GM12878 (cell line): ENCODE results near the gene SEPHS2. TPM values are rescaled to one million over a fixed set of nuclear protein-coding genes. Genes with fewer than 3 reads are reported as not detected.

ENCODE experiments used
- ATAC-seq: fragments of 200-7000 bp; cut with Tn5 transposase; 3 replicates; pipeline ENCODE4 v1.9.1; 2020; ENCODE audit warnings: mild to moderate bottlenecking, moderate library complexity
- BruUV-seq: library from RNA; stranded (reverse); fragments of 400-500 nt; replicated peaks from 2 replicates; lab custom pipeline; 2021; lab: Mats Ljungman, UMichigan
- CTCF ChIA-PET: fragments of 300-600 bp; sonication (Branson Sonifier 250); formaldehyde crosslinking; extraction: SDS; loops from one replicate; lab custom pipeline; 2021; ENCODE audit warnings: inconsistent platforms; lab: Yijun Ruan, JAX
- POLR2A ChIA-PET: fragments of 350-600 bp; formaldehyde crosslinking; extraction: SDS; loops from one replicate; lab custom pipeline; 2021; ENCODE audit warnings: inconsistent platforms; lab: Charles Lee
- RAD21 ChIA-PET: fragments of 300-600 bp; sonication (Branson Sonifier 250); formaldehyde crosslinking; loops from one replicate; lab custom pipeline; 2023; ENCODE audit warnings: antibody characterized with exemption; ENCODE audit not compliant: unreplicated experiment; lab: Charles Lee
- SMC1A ChIA-PET: fragments of 300-600 bp; sonication (Branson Sonifier 250); formaldehyde crosslinking; loops from one replicate; lab custom pipeline; 2023; ENCODE audit not compliant: unreplicated experiment, uncharacterized antibody; lab: Charles Lee
- DNase-seq: peaks from one replicate; pipeline ENCODE4 v3.0.0-alpha.2; 2011; ENCODE audit warnings: low read depth, low spot score
- FAIRE-seq: peaks from 3 replicates; lab custom pipeline; 2011; peaks lifted over from hg19 to GRCh38; lab: Jason Lieb, UNC
- H2AFZ ChIP-seq: 2 replicates; pipeline ENCODE4 v1.6.0; 2011; ENCODE audit warnings: low read depth, low read length, control low read depth; ENCODE audit not compliant: control insufficient read depth
- H3K27ac ChIP-seq: 2 replicates; pipeline ENCODE4 v1.5.1; 2011; ENCODE audit warnings: control low read depth; ENCODE audit not compliant: control insufficient read depth, insufficient read depth
- H3K27me3 ChIP-seq, 2 experiments: replicated peaks in 1 of 2; 2 replicates each; pipeline versions ENCODE4 v1.6.0 to v1.6.1; 2011; ENCODE audit warnings: low read length in 1 of 2; ENCODE audit not compliant: control insufficient read depth in 2 of 2, insufficient read depth in 2 of 2
- H3K36me3 ChIP-seq, 2 experiments: 2 replicates each; pipeline ENCODE4 v1.5.1; 2011; ENCODE audit warnings: low read length in 1 of 2; ENCODE audit not compliant: control insufficient read depth in 2 of 2, insufficient read depth in 2 of 2
- H3K4me1 ChIP-seq: 2 replicates; pipeline ENCODE4 v1.6.1; 2011; ENCODE audit warnings: mild to moderate bottlenecking, low read length, moderate library complexity, mixed read lengths; ENCODE audit not compliant: control insufficient read depth, insufficient read depth
- H3K4me2 ChIP-seq: 2 replicates; pipeline ENCODE4 v1.6.0; 2011; ENCODE audit warnings: control low read depth; ENCODE audit not compliant: control insufficient read depth, insufficient read depth
- H3K4me3 ChIP-seq: fragments of 200-600 bp; sonication (generic); 2 replicates; pipeline ENCODE4 v1.5.1; 2016
- H3K79me2 ChIP-seq: 2 replicates; pipeline ENCODE4 v1.6.0; 2011; ENCODE audit warnings: low read length; ENCODE audit not compliant: control insufficient read depth, insufficient read depth
- H3K9ac ChIP-seq: 2 replicates; pipeline ENCODE4 v1.8.0; 2011; ENCODE audit warnings: low read length, control low read depth, mixed read lengths; ENCODE audit not compliant: control insufficient read depth, insufficient read depth
- H3K9me3 ChIP-seq: replicated peaks from 3 replicates; pipeline ENCODE4 v1.5.1; 2011; ENCODE audit warnings: mild to moderate bottlenecking, low read length; ENCODE audit not compliant: control insufficient read depth, insufficient read depth
- H4K20me1 ChIP-seq: 2 replicates; pipeline ENCODE4 v1.6.0; 2011; ENCODE audit not compliant: control insufficient read depth, insufficient read depth
- BACH1 ChIP-seq: fragments of 450-650 bp; IDR thresholded peaks from 2 replicates; pipeline ENCODE4 v1.6.1; 2017; ENCODE audit warnings: mild to moderate bottlenecking, borderline replicate concordance
- BHLHE40 ChIP-seq, 2 experiments: fragments of 450-650 bp in 1 of 2; IDR thresholded peaks; 2 replicates each; pipeline ENCODE4 v1.6.1; 2011 to 2017; ENCODE audit warnings: low read depth in 2 of 2, borderline replicate concordance in 1 of 2, improper control_type of control experiment in 1 of 2, low read length in 1 of 2, mild to moderate bottlenecking in 1 of 2
- BMI1 ChIP-seq: fragments of 450-650 bp; IDR thresholded peaks from 2 replicates; pipeline ENCODE4 v1.6.1; 2016; ENCODE audit warnings: mild to moderate bottlenecking, moderate library complexity, borderline replicate concordance
- BRCA1 ChIP-seq: IDR thresholded peaks from 2 replicates; pipeline ENCODE4 v1.6.1; 2011; ENCODE audit warnings: low read depth, low read length, improper control_type of control experiment
- CHD2 ChIP-seq: IDR thresholded peaks from 2 replicates; pipeline ENCODE4 v1.6.1; 2011; ENCODE audit warnings: low read depth, low read length, improper control_type of control experiment, borderline replicate concordance
- DPF2 ChIP-seq: fragments of 450-650 bp; IDR thresholded peaks from 2 replicates; pipeline ENCODE4 v1.6.1; 2017; ENCODE audit warnings: mild to moderate bottlenecking
- ELK1 ChIP-seq: IDR thresholded peaks from 2 replicates; pipeline ENCODE4 v1.6.1; 2012; ENCODE audit warnings: low read depth, low read length, improper control_type of control experiment
- MYB ChIP-seq: fragments of 150-350 bp; IDR thresholded peaks from 2 replicates; pipeline ENCODE4 v1.6.1; 2014; ENCODE audit warnings: mild to moderate bottlenecking, low read depth, low read length, borderline replicate concordance
- PML ChIP-seq: IDR thresholded peaks from 2 replicates; pipeline ENCODE4 v1.6.1; 2012; ENCODE audit warnings: low read length, inconsistent platforms
- RAD21 ChIP-seq: IDR thresholded peaks from 2 replicates; pipeline ENCODE4 v1.6.1; 2011; ENCODE audit warnings: mild to moderate bottlenecking, low read depth, low read length, moderate library complexity; ENCODE audit not compliant: insufficient read depth
- RFX5 ChIP-seq: IDR thresholded peaks from 2 replicates; pipeline ENCODE4 v1.6.1; 2011; ENCODE audit warnings: low read depth, low read length, improper control_type of control experiment
- SIX5 ChIP-seq: IDR thresholded peaks from 2 replicates; pipeline ENCODE4 v1.6.1; 2011; ENCODE audit warnings: mild to moderate bottlenecking, low read depth, low read length, moderate library complexity; ENCODE audit not compliant: severe bottlenecking
- SRF ChIP-seq, 2 experiments: IDR thresholded peaks; 2 replicates each; pipeline ENCODE4 v1.6.1; 2011; ENCODE audit warnings: low read depth in 2 of 2, low read length in 2 of 2, mild to moderate bottlenecking in 1 of 2, moderate library complexity in 1 of 2
- YY1 ChIP-seq: IDR thresholded peaks from 2 replicates; pipeline ENCODE4 v1.6.1; 2011; ENCODE audit warnings: low read depth, mild to moderate bottlenecking, low read length
- ZBED1 ChIP-seq: IDR thresholded peaks from 2 replicates; pipeline ENCODE4 v1.6.1; 2016; ENCODE audit warnings: borderline replicate concordance
- ZNF622 ChIP-seq: fragments of 450-650 bp; IDR thresholded peaks from 2 replicates; pipeline ENCODE4 v1.6.1; 2017; ENCODE audit warnings: mild to moderate bottlenecking, inconsistent platforms
- ZSCAN29 ChIP-seq: fragments of 450-650 bp; IDR thresholded peaks from 2 replicates; pipeline ENCODE4 v1.6.1; 2017; ENCODE audit warnings: mild to moderate bottlenecking, moderate library complexity
- WGBS: methylation state at CpG from one replicate; pipeline ENCODE4 v1.1.6; 2016; ENCODE audit warnings: low lambda C conversion rate; ENCODE audit not compliant: insufficient replicate concordance, insufficient coverage; ENCODE audit errors: missing lambda C conversion rate; 5-methylcytosine and 5-hydroxymethylcytosine counted together
- in situ Hi-C: fragments of 300-500 bp; cut with MboI; formaldehyde crosslinking; loops from 9 replicates; pipeline ENCODE4 v1.14.3; 2018; ENCODE audit warnings: mixed read lengths
- intact Hi-C: fragments of 100-400 bp; cut with micrococcal nuclease; formaldehyde crosslinking; loops from one replicate; pipeline ENCODE4 v1.14.2; 2022; ENCODE audit not compliant: unreplicated experiment
- polyA plus RNA-seq, 11 experiments: library from polyadenylated mRNA; depleted of rRNA in 4 of 11; unstranded in 6 of 11; stranded (reverse) in 5 of 11; fragments of >200 nt; fragmentation: Nextera tagmentation in 4 of 11; fragmentation: Illumina TruSeq in 1 of 11; extraction: Ambion mirVana in 4 of 11; extraction: Trizol in 1 of 11; gene quantifications; 1 replicate in 1 of 11; 2 replicates in 10 of 11; pipeline versions ENCODE4 v1.2.1 to v1.2.3, GENCODE V29; 2011 to 2016; ENCODE audit warnings: inconsistent platforms in 2 of 11, missing spikeins in 2 of 11, low read depth in 1 of 11
- total RNA-seq, 4 experiments: library from RNA; depleted of rRNA in 3 of 4; stranded (reverse); fragments of >200 nt in 3 of 4; fragmentation: Illumina TruSeq in 1 of 4; extraction: Trizol in 1 of 4; gene quantifications; 2 replicates each; pipeline versions ENCODE4 v1.2.1 to v1.2.3, GENCODE V29; 2013 to 2021
- TF ChIP-seq, protein P1 (sequence below): fragments of 450-650 bp; IDR thresholded peaks from 2 replicates; pipeline ENCODE4 v1.6.1; 2016; ENCODE audit warnings: mild to moderate bottlenecking
- TF ChIP-seq, protein P2 (sequence below): fragments of 450-650 bp; IDR thresholded peaks from 2 replicates; pipeline ENCODE4 v1.6.1; 2017; ENCODE audit warnings: antibody characterized with exemption, mild to moderate bottlenecking, moderate library complexity

SEPHS2 gene
- total and polyA plus RNA-seq, 10 of the 15 experiments (the other 5 are each of a cell fraction or from before 2014, with no cell fraction given), result 21.6 to 99.8 (median 72.9) TPM

- BruUV-seq, result no TSS peak
- ChIA-PET SMC1A (interaction anchor here (0.7 to 2.4 kb wide), 3 partner anchors 10 to 56 kb away, joined by 4 to 6 read pairs (median 5); partner anchors contain the start of gene DCTPP1), RAD21 (interaction anchor here (0.7 to 0.8 kb wide), 2 partner anchors 41 to 57 kb away, joined by 3 to 4 read pairs; no protein-coding TSS in a partner anchor), POLR2A (interaction anchor here (0.7 to 1.2 kb wide), 5 partner anchors 42 to 208 kb away, joined by 3 to 4 read pairs (median 4); no protein-coding TSS in a partner anchor), CTCF (interaction anchor here (0.8 to 1.4 kb wide), 4 partner anchors 9 to 112 kb away, joined by 3 to 8 read pairs (median 5); no protein-coding TSS in a partner anchor)
- H3K4me3 ChIP-seq, result no peak overlapping the region
- no peak for FAIRE-seq
- H3K9ac ChIP-seq, result no peak overlapping the region
- no peak overlapping the region for H3K4me2 ChIP-seq
- H4K20me1 ChIP-seq, result no peaks in the 10 kb centered on the region
- no peaks in the 10 kb centered on the region for H3K27me3 ChIP-seq
- no peaks in the 10 kb centered on the region for H3K9me3 ChIP-seq
- in situ Hi-C loops (no loop called here), intact Hi-C loops (no loop called here)
- ATAC-seq, result no peak
- no peak for DNase-seq
- WGBS, result 80% methylated on average over 7 of the region's 7 CpGs
- no peak overlapping the region for H2AFZ ChIP-seq
- peaks cover 21 to 23% of the 10 kb centered on the region in 2 experiments for H3K36me3 ChIP-seq
- H3K4me1 ChIP-seq, result peaks cover 4% of the 10 kb centered on the region
- H3K79me2 ChIP-seq, result no peaks in the 10 kb centered on the region
- no peak overlapping the region for H3K27ac ChIP-seq
- TF ChIP-seq PML (no peak), DPF2 (no peak), BRCA1 (no peak), CHD2 (no peak), BACH1 (no peak), ELK1 (no peak), BHLHE40 (IDR thresholded peaks at IDR 0.05; ENCODE audit: borderline replicate concordance in 1 of 2, low read depth in 2 of 2, low read length in 1 of 2) (no peak), RFX5 (no peak), RAD21 (no peak), ZSCAN29 (no peak), MYB (no peak), ZBED1 (no peak), SRF (IDR thresholded peaks at IDR 0.05; ENCODE audit: low read depth in 2 of 2, low read length in 2 of 2) (no peak), BMI1 (no peak), ZNF622 (no peak), YY1 (no peak), SIX5 (no peak)
- TF ChIP-seq, protein P1, sequence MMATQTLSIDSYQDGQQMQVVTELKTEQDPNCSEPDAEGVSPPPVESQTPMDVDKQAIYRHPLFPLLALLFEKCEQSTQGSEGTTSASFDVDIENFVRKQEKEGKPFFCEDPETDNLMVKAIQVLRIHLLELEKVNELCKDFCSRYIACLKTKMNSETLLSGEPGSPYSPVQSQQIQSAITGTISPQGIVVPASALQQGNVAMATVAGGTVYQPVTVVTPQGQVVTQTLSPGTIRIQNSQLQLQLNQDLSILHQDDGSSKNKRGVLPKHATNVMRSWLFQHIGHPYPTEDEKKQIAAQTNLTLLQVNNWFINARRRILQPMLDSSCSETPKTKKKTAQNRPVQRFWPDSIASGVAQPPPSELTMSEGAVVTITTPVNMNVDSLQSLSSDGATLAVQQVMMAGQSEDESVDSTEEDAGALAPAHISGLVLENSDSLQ, result no peak
- TF ChIP-seq, protein P2, sequence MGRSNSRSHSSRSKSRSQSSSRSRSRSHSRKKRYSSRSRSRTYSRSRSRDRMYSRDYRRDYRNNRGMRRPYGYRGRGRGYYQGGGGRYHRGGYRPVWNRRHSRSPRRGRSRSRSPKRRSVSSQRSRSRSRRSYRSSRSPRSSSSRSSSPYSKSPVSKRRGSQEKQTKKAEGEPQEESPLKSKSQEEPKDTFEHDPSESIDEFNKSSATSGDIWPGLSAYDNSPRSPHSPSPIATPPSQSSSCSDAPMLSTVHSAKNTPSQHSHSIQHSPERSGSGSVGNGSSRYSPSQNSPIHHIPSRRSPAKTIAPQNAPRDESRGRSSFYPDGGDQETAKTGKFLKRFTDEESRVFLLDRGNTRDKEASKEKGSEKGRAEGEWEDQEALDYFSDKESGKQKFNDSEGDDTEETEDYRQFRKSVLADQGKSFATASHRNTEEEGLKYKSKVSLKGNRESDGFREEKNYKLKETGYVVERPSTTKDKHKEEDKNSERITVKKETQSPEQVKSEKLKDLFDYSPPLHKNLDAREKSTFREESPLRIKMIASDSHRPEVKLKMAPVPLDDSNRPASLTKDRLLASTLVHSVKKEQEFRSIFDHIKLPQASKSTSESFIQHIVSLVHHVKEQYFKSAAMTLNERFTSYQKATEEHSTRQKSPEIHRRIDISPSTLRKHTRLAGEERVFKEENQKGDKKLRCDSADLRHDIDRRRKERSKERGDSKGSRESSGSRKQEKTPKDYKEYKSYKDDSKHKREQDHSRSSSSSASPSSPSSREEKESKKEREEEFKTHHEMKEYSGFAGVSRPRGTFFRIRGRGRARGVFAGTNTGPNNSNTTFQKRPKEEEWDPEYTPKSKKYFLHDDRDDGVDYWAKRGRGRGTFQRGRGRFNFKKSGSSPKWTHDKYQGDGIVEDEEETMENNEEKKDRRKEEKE, result no peak
- TF ChIP-seq, all 136 proteins: peak for 0
Measured at GRCh38 chr16:30485818-30486436, 40.3 kb upstream of the SEPHS2 start.
